Measurements from ENCODE around the gene SIPA1L2.

SIPA1L2 gene

GRCh38 chr1:232600424-232601258 lies 29.3 kb downstream of the SIPA1L2 start:
- no peak overlapping the region for H3K4me2 ChIP-seq (ENCODE audit: low read depth, low read length, poor library complexity, severe bottlenecking)
- H3K27me3 ChIP-seq (ENCODE audit: low read length): no peaks in the 10 kb centered on the region
- no peaks in the 10 kb centered on the region for H3K79me2 ChIP-seq (ENCODE audit: insufficient read depth, low read length)
- no peaks in the 10 kb centered on the region for H3K9me2 ChIP-seq (replicated peaks; ENCODE audit: insufficient read depth, low read length)
- H3K9me3 ChIP-seq (ENCODE audit: insufficient read depth, low read length): no peaks in the 10 kb centered on the region
- no peak overlapping the region for H3K27ac ChIP-seq (ENCODE audit: low read depth, low read length)
- no peaks in the 10 kb centered on the region for H3K36me3 ChIP-seq (ENCODE audit: low read length)
- H4K20me1 ChIP-seq (ENCODE audit: low read depth, low read length): no peaks in the 10 kb centered on the region
- TF ChIP-seq EZH2phosphoT487 (conservative IDR thresholded peaks at IDR 0.05; ENCODE audit: low read length) (no peak), CTCF (IDR thresholded peaks at IDR 0.05; ENCODE audit: insufficient read depth, low read length, poor library complexity, severe bottlenecking) (no peak)
- no peaks in the 10 kb centered on the region for H3F3A ChIP-seq (ENCODE audit: insufficient read depth)
- no peak overlapping the region for H3K9ac ChIP-seq (ENCODE audit: low read length)
- H2AFZ ChIP-seq (ENCODE audit: low read depth, low read length, severe bottlenecking): no peak overlapping the region
- no peak overlapping the region for H3K4me3 ChIP-seq (ENCODE audit: insufficient read depth, low read length, poor library complexity, severe bottlenecking)

GRCh38 chr1:232599178-232600041 lies 30.5 kb downstream of the SIPA1L2 start:
- Histone ChIP-seq H3K79me2 (ENCODE audit: insufficient read depth, low read length) (no peaks in the 10 kb centered on the region), H3K4me2 (ENCODE audit: low read depth, low read length, poor library complexity, severe bottlenecking) (no peak overlapping the region), H3K36me3 (ENCODE audit: low read length) (no peaks in the 10 kb centered on the region), H3K27me3 (ENCODE audit: low read length) (no peaks in the 10 kb centered on the region), H2AFZ (ENCODE audit: low read depth, low read length, severe bottlenecking) (no peak overlapping the region), H3K4me3 (ENCODE audit: insufficient read depth, low read length, poor library complexity, severe bottlenecking) (no peak overlapping the region), H3K9me2 (replicated peaks; ENCODE audit: insufficient read depth, low read length) (no peaks in the 10 kb centered on the region), H3K27ac (ENCODE audit: low read depth, low read length) (no peak overlapping the region), H4K20me1 (ENCODE audit: low read depth, low read length) (no peaks in the 10 kb centered on the region), H3F3A (ENCODE audit: insufficient read depth) (no peaks in the 10 kb centered on the region), H3K9me3 (ENCODE audit: insufficient read depth, low read length) (no peaks in the 10 kb centered on the region), H3K9ac (ENCODE audit: low read length) (no peak overlapping the region)
- TF ChIP-seq CTCF (IDR thresholded peaks at IDR 0.05; ENCODE audit: insufficient read depth, low read length, poor library complexity, severe bottlenecking): no peak
- TF ChIP-seq EZH2phosphoT487 (conservative IDR thresholded peaks at IDR 0.05; ENCODE audit: low read length): no peak

- Histone ChIP-seq H3K4me2 (ENCODE audit: low read depth, low read length, poor library complexity, severe bottlenecking) (no peak overlapping the region), H3K9ac (ENCODE audit: low read length) (no peak overlapping the region), H3K4me3 (ENCODE audit: insufficient read depth, low read length, poor library complexity, severe bottlenecking) (no peak overlapping the region), H2AFZ (ENCODE audit: low read depth, low read length, severe bottlenecking) (no peak overlapping the region), H3K27ac (ENCODE audit: low read depth, low read length) (no peak overlapping the region), H3K9me2 (replicated peaks; ENCODE audit: insufficient read depth, low read length) (no peaks in the 10 kb centered on the region), H3F3A (ENCODE audit: insufficient read depth) (no peaks in the 10 kb centered on the region), H4K20me1 (ENCODE audit: low read depth, low read length) (no peaks in the 10 kb centered on the region), H3K36me3 (ENCODE audit: low read length) (no peaks in the 10 kb centered on the region), H3K9me3 (ENCODE audit: insufficient read depth, low read length) (no peaks in the 10 kb centered on the region), H3K27me3 (ENCODE audit: low read length) (no peaks in the 10 kb centered on the region), H3K79me2 (ENCODE audit: insufficient read depth, low read length) (no peaks in the 10 kb centered on the region)
- TF ChIP-seq EZH2phosphoT487 (conservative IDR thresholded peaks at IDR 0.05; ENCODE audit: low read length) (no peak), CTCF (IDR thresholded peaks at IDR 0.05; ENCODE audit: insufficient read depth, low read length, poor library complexity, severe bottlenecking) (no peak)
Measured at GRCh38 chr1:232598837-232599177, 31.1 kb downstream of the SIPA1L2 start.

All from SU-DHL-6 (cell line).